Measurements from ENCODE around the gene BRD1.
"Not testable (repeated sequence)": the region's sequence is repeated elsewhere in the genome, so short reads cannot be mapped to it uniquely, and the experiment has no call there.

The BRD1 gene

DNA sequence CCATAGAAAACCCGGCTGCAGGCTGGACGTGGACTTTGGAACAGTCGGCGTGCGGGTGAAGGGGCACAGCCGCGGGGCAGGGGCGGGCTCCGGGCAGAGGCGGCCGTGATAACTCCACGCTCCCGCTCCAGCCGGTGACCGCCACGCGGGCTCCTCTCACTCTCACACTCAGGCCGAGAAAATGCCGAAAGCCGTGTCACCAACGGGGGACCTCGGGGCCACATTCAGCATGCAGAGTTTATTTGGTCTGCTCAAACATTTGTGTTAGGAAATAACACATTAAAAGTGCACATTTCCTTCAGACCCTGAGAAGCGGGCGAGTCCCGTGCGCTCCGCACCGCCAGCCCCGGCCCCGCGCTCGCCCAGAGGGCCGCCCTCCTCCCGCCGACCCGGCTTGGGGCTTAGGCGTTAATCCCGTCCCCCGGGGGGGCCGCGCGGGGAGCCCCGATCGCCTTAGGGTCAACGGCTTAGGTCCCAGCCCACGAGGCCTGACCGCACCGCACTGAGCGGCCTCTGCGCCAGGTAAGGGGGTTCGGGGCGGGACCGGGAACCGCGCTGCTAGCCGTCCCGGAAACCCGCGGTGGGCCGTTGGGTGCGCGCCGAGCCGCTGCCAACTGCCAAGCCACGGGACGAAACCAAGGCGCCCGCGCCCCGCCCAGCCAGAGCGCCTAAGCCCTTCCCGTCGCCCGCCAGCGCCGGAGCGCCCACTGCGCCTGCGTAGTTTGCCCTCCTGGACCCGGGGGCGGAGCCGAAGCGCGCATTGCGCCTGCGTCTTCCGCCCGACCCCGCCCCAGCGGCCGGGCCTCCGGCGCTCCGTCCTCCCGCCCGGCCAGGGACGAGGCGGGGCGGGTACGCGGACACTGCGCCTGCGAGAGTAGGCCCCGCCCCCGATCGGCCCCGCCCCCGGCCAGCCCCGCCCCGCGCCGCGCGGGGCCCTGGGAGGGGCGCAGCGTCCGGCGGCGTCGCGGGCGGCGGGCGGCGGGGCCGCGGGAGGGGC, 25.5 kb upstream of the BRD1 start, which contains the start of gene ZBED4:
ZBED4 (plus strand) TSS at position 947 of the 997 bp plus-strand sequence. CDS start 29,819 bp downstream, outside the sequence.
- DNase-seq: peak; percentile 95

DNA sequence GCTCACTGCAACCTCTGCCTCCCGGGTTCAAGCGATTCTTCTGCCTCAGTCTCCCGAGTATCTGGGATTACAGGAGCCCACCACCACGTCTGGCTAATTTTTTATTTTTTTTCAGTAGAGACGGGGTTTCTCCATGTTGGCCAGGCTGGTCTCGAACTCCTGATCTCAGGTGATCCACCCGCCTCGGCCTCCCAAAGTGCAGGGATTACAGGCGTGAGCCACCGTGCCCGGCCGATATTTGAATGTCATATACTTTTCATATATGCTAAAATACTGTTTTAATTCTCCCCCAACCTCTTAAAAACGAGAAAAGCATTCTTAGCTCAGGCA, 24.9 kb upstream of the BRD1 start:
- not testable (repeated sequence) for DNase-seq

DNA sequence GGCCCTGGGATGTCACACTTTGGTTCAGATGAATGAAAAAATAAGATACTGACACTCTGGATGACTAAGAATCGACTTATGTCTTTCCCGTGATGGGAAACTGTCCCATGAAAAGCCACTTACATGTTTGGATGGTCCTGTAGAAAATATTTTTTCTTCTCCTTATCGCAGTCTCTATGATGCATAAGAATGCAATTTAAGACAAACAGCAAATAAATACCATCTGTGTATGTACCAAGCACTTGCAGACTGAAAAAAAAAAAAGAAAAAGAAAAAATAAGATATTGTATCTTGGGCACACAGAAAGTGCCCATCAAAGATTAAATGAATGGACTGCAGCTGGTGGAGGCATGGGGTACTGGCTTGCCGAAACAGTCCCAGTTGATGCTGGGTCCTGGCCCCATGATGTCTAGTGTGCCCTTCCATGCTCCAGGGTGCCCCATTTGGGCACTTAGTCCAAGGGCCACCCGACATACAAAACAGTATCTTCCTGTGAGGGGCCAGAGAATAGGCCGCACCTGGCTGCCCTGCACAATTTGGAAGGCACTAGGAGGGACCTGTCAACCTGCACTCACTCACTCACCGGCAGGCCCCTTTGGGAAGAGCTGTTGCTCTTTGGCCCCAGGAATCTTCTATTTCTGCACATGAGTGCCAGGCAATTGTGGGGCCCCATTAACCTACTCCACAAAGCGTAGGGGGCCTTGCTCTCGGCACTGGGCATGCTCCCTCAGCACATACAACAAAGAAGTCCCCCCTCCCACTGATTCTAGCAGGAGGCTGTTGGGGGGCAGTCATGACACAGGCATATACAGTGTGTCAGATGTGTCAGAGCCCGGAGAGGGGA, 23.5 kb upstream of the BRD1 start:
- DNase-seq: no peak

DNA sequence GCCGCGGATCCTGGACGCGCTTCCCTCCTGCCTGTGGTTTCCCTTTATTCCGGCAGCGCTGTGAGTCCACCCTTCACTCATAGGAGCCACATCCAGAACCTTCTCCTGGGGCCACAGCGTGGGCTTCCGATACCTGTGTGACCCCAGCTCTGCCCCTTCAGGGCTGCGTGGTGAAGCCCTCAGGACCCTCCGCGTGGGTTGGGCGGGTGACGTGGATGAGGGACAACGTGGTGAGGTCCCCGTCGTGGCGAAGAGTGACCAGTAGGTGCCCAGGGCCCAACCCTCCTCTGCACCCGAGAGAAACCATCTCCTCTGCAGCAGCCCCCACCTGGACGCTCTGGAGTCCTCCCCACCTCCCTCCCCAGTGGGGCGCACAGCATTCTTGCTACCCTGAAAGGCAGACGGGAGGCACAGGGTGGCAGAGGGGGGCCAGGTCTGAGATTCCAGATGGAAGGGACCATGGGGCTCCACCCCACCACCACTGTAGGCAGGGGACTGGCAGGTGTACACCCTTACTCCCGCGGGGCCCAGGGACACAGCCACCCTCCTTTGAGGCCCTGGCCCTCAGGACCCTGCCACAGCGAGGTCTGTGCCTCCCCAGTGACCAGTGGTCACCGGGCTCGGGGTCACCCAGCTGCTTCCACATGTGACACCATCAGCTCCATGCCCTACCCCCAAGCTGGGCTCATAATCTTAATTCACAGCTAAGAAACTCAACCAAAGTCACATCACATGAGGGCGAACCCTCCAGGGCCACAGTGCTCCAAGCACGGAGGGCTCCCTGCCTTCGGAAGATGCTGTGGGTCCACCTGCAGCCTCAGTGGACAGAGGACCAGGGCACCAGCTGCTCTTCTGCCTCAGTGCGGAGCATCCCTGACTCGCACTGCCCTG, 22.6 kb upstream of the BRD1 start:
- no peak for DNase-seq

DNA sequence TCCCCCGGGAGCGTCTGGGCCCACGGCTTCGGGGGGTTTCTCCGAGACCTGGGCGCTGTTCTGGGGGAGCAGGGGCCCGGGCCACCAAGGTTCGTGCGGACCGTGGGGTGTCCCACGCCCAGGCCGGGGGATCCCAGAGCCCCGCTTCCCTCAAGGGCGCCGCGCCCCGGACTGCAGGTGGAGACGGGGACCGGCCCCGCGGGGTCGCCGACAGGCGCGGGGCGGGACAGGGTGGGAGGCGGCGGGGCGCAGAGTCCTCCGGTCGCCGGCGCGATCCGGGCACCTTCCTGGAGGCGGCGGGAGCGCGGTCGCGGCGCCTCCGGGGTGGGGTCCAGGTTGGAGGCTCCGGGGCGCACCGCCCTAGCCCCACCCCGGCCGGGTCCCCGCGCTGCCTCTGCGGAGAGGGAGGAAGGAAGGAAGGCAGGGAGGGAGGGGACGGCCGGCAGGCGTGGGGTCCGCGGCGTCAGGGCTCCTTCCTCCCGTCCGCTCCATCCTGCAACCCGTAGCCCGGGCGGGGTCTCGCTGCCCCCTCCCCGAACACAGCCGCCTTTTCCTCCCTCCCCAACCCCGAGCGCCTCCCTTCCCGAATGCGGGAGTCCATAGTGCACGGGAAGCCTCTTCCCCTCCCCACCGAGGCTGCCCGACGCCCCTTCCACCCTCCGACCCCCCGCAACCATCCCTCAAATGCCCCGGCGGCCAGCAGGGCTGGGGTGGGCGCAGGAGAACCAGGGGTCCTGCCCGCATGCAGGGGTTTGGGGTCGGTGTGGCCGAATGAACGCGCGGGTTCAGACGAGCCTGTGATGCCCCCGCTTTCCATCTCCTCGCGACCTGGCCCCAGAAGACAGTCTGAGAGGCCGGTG, 21.7 kb upstream of the BRD1 start:
- DNase-seq: no peak

DNA sequence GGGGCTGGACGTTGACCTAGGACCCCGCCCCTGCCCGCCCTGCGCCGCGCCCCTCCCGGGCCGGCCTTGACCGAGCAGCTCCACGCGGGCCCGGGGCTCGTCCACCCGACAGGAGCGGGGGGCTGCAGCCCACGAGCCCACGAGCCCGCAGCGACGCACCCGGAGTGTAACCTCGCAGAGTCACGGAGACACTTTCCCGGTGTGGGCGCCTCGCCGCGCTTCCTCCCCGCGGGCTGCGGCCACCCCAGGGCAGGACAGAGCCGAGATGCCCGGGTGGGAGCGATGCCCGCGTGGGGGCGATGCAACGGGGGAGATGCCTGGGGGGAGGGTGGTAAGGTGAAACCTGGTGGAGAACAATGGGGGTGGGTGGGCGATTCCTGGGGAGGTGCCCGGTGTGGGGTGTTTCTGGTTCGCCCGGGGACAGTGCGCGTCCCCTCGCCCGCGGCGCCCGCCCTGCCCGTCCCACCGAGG, 21.1 kb upstream of the BRD1 start:
- no peak for DNase-seq

DNA sequence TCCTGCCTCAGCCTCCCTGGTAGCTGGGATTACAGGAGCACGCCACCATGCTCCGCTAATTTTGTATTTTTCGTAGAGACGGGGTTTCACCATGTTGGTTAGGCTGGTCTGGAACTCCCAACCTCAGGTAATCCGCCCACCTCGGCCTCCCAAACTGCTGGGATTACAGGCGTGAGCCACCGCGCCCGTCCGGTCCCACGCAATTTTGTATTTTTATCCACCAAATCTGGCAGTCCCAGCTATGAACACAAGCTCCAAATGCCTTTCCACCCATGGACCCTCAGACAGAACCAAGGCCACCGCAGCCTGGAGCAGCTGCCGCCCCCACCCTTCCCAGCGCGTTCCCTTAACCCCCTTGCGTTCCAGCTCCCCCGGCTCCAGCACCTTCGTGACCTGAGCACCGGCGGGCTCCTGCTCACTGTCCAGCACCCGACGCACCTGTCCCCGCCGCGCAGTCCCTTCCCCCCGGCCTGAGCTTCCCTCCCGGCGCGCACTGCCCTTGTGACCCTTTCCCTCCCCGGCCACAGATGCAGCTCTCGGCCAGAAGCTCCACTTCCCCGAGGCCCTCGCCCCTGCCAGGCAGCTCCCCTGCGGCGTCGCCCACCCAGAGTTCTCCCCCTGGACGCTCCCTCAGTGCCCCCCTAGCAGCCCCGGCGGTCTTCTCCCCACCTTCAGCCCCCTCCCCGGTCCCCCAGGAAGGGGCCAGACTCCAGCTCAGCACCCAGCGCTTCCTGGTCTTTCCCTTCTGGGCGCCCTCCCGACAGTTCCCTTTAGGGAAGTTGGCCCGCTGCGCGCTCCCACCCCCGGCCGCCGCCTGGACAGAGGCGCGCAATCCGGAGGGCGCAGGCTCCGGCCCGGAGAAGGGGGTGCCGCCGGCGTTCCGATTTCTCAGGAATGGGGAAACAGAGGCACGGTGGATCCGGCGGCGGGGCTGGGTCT, 20.3 kb upstream of the BRD1 start:
- no peak for DNase-seq

DNA sequence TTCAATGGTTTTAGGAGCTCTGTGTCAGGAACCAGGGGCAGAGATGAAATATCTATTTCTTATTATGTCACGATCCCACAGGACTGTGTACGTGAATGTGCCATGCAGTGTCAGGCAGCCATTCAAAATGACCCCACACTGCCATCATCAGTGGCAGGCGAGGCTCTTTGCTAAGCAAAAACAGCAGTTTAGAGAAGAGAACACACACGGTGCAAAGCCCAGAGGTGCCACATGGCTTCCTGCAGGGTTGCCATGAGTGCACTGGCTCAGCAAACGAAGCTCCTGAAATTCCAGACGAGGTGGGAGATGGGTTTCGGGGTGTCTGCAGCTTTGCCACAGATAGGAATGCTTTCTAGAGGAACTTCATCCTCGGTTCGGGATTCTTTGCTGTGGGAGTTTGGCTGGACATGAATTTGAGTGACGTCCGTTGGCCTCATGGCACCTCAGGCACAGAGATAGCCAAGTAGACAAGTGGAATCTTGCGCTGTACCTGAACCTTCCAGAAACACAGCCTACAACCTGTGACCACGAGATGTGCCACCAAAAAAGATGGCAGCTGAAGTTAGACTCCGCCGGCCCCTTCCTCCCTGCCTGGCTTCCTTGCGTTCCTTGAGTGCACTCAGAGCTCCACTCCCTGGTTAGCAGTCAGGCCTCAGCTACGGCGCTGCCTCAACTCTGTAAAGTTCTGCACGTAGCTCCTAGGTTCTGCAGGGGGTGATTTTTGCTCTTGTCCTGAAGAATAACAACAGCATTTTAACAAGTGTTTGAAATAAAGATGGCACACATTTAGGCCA, 18.2 kb upstream of the BRD1 start:
- no peak for DNase-seq

DNA sequence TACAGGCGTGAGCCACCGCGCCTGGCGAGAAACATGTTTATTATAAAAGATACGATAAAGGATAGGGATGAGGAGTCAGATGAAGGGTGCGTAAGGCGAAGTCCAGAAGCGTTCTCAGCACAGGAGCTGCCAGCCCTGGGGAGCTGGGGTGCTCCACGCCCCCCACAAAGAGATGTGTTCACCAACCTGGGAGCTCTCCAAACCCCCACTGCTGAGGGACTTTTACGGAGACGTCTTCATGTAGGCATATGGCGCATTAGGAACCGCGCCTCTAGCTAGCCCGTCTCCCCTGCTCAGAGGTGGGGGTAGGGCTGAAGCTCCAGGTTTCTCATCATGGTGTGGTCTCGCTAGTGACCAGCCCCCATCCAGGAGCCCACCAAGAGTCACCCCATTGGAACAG, 17.6 kb upstream of the BRD1 start:
- no peak for DNase-seq

DNA sequence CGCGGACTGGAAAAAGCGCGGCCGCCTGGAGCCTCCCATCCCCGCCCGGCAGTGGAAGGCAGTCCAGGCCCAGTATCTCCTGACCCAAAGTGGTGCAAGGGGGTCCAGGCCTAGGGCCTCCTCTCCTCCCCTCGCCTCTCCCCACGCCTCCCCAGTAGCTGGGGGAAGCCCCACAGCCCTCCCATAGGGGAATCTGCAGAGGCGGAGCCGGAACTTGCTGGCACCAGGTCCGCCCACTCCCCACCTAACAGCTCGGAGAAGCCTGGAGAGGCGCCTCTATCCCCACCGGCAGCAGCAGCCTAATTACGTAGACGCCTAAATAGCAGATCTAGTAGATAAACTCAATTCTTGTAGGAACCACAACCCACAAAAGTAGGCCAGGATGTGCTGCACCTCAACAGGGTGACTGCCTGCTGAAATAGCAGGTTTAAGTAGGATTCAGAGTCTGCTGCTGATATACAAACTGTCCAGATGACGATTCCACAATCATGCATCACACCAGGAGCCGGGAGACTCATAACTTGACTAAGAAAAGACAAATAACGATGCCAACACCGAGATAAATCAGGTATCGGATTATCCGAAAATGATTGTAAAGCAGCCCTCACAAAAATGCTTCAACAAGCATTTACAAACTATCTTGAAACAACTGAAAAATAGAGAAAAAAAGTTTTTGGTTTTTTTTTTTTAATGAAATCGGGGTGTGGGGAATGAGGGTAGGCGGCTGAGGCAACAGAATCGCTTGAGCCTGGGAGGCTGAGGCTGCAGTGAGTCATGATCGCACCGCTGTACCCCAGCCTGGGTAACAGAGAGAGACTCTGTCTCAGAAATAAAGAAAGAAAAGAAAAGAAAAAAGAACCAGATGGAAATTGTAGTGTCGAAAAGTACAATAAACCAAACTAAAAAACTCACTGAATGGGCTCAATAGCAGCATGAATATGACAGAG, 11.4 kb upstream of the BRD1 start:
- DNase-seq: no peak

DNA sequence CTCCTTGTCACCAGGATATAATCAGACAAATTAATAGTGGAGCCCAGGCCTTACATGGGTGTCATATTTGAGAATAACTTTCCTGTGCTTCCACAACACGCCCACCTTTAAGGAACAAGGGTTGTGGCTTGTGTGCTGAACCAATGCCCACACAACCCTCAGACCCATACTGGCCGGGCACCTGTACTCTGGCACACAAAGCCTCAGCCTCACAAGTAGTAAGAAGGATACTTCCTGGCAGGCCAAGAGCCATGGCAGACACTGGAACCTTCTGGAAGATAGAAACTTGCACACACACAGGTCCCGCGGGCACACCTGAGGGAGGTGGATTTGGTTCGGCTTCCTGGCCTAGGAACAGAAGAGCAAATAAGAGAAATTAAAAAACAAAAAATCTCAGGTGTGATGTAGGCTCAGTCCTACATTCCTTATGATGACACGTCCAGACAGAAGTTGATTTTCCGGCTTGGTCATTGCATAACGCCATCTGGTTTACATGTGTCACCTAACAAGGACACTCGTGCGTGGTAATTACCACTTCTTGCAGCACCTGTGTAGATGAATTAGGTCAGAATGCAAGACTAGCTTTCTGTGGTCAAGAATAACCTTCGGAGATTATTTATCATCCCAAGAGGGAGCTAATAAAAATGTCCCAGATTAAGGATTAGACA, 5.8 kb upstream of the BRD1 start:
- no peak for DNase-seq

DNA sequence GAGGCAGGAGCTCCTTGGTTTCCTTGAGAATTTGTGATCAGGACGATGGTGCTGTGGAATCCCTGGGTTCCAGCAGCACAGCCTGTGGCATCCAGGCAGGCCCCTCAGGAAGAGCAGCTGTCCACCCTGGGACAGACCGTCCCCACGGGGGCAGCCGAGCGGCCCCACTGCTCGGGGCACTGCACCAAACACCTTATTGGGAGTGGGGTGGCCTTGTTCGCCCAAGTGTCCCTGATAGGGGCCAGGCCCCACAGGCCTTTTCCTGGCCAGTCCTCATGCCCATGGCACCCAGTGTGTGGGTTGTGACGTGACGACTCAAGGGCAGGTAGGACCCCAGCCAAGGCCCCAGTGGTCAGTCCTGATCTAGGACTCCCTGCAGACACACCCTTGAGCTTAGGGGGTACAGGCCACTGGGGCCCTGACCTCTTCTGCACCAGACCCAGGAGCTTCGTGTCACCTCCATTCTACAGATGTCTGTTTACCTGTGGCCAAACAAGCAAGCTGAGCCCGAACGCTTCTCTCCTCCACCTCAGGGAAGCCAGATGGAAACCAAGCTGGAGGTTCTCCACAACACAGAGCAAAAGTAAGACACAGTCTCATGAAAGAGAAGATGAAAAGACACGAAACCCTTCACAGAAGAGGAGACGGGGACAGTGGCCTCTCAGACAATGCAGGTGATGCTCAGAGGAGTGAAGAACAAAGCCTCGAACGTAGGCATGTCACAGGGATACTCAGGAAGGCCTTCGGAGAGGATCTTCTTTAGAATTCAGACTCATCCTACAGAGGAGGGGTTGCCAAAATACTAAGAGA, 1.6 kb upstream of the BRD1 start:
- no peak for DNase-seq

DNA sequence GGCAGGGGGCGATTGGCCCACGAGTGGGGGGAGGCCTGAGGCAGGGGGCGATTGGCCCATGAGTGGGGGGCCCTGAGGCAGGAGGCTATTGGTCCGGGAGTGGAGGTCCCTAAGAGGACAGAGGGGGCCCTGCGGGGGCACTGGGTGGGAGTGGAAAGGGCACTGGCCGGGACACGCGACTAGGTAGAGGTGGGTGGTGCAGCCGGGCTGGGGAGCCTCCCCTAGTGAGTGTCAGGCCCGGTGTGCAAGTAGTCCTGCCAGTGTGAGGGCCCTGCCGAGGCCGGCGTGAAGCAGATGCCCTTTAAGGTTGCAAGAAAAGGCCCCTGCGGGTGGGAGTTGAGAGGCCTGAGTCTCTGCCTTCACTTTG, 909 bp upstream of the BRD1 start:
- DNase-seq: no peak

DNA sequence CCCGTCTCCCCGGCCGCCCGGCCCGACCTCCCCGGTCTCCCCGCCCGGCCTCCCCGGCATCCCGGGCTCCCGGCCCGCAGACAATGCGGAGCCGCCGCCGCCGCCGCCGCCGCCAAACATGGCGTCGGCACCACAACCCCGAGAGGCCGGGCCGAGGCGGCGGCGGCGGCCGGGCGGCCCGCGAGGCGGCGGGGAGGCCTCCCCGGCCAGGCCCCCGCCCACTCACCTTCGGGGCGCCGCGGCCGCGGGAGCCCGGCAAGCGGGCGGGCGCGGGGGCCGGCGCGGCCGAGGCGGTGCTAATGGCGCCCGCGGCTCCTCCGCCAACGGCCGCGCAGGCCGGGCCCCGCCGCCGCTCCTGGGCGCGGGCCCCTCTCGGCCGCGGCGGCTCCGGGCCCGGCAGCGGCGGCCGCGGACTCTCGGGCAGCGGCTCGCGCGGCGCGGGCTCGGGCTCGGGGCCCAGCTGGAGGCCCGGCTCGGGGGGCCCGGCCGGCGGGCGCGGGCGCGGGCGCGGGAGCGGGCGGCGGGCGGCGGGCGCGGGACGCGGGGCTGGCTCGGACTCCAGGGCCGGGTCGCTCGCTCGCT, 311 bp downstream of the BRD1 start:
- peak; percentile 31 for DNase-seq

DNA sequence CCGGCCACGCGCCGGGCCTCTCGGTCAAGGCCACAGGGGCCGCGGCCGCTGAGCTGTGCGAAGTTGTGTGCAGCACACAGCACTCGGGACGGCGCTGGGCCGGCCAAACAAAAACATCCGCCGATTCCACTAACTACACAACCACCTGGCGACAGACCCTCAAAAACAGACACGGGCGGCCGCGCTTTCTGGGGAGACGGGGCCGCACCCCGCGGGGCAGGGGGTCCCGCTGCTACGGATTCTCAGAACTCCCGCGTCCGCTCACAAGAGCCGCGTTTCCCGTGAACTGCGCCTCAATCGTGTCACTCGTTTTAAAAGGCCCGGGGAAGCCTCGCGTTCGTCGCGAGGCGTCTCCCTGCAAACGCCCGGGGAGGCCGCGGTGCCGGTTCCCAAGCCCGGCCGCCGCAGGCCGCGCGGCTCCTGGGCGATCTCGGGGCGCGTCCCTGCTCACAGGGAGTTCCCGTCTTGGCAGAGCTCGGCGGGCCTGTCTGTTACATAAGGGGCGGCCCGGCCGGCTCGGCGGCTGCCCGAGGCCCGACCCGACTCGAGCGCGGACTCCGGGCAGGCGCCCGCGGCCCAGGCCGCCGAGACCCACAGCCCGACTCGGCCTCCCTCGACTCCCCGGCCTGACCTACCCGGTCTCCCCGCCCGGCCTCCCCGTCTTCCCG, 936 bp downstream of the BRD1 start:
- DNase-seq: peak; percentile 28
